ENCODE data around the gene GARNL3. TPM values are rescaled to one million over a fixed set of nuclear protein-coding genes. Genes with fewer than 3 reads are reported as not detected.
A peak's percentile ranks its signal among the peaks of the same experiment; 100 is the strongest.

GARNL3 gene
- total RNA-seq, 1 donor from 2014 or later = 22.9 TPM

DNA sequence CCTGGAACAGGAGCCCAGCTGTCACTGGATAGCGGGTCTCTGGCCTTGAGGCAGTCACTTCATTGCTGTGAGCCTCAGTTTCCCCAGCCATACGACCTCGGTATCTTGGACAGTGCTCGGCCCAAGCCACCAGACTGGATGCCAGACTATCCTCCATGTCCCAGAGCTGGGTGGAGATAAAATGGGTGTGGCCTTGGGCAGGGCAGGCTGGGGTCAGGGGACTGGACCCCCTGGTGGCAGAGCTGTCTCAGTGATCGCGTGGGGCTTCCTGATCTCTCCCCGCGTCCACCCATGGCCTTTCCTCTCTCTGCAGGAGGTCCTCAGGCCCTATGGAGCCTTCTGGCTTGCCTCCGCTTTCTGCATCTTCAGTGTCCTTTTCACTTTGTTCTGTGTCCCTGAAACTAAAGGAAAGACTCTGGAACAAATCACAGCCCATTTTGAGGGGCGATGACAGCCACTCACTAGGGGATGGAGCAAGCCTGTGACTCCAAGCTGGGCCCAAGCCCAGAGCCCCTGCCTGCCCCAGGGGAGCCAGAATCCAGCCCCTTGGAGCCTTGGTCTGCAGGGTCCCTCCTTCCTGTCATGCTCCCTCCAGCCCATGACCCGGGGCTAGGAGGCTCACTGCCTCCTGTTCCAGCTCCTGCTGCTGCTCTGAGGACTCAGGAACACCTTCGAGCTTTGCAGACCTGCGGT, 142.4 kb downstream of the GARNL3 start:
- Histone ChIP-seq H3K4me3 (peak overlapping the region; percentile 22), H3K36me3 (peaks cover 42% of the 10 kb centered on the region), H3K27me3 (ENCODE audit: low read depth) (no peaks in the 10 kb centered on the region), H3K27ac (replicated peaks) (peak overlapping the region; percentile 79), H3K4me1 (peaks cover 21% of the 10 kb centered on the region), H3K9me3 (replicated peaks) (no peaks in the 10 kb centered on the region)
- no peak for DNase-seq
- TF ChIP-seq, protein P1, sequence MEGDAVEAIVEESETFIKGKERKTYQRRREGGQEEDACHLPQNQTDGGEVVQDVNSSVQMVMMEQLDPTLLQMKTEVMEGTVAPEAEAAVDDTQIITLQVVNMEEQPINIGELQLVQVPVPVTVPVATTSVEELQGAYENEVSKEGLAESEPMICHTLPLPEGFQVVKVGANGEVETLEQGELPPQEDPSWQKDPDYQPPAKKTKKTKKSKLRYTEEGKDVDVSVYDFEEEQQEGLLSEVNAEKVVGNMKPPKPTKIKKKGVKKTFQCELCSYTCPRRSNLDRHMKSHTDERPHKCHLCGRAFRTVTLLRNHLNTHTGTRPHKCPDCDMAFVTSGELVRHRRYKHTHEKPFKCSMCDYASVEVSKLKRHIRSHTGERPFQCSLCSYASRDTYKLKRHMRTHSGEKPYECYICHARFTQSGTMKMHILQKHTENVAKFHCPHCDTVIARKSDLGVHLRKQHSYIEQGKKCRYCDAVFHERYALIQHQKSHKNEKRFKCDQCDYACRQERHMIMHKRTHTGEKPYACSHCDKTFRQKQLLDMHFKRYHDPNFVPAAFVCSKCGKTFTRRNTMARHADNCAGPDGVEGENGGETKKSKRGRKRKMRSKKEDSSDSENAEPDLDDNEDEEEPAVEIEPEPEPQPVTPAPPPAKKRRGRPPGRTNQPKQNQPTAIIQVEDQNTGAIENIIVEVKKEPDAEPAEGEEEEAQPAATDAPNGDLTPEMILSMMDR (IDR thresholded peaks at IDR 0.05; ENCODE audit: borderline replicate concordance) = no peak
- intact Hi-C loops (cut with micrococcal nuclease) = no loop called here

DNA sequence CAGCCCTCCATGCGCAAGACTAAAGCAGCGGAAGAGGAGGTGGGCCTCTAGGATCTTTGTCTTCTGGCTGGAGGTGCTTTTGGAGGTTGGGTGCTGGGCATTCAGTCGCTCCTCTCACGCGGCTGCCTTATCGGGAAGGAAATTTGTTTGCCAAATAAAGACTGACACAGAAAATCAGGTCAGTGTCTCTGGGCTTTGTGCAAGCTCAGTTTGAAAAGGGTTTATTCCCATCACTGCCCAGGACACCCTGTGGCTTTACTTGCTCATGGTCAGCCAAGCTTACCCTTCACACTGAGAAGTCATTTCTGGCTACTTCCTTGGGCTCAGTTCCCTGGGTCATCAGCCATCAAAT, 142.9 kb downstream of the GARNL3 start:
- H3K4me3 ChIP-seq = peak overlapping the region; percentile 22
- no peak for DNase-seq
- peak overlapping the region; percentile 79 for H3K27ac ChIP-seq (replicated peaks)
- H3K27me3 ChIP-seq (ENCODE audit: low read depth) = no peaks in the 10 kb centered on the region
- intact Hi-C loops (cut with micrococcal nuclease) = no loop called here
- TF ChIP-seq, protein P1 (IDR thresholded peaks at IDR 0.05; ENCODE audit: borderline replicate concordance) = no peak
- H3K4me1 ChIP-seq = peaks cover 21% of the 10 kb centered on the region
- peaks cover 37% of the 10 kb centered on the region for H3K36me3 ChIP-seq
- H3K9me3 ChIP-seq (replicated peaks) = no peaks in the 10 kb centered on the region

DNA sequence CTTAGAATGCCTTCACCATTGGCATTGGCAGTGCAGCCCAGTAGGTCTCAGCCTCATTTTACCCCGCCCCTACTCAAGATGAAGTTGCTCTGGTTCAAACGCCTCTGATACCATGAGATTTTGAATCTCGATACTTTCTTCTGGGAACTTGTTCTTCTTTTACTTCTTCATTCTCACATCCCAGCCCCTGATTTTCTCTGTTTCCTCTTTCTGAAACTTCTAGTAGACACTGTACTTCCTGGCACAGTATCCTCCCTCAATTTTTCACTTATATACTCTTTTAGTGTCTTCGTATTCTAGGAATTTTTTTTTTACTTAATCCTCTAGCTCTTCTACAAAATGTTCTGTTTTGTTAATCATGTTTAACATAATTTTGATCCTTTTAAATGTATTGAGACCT, 146.5 kb downstream of the GARNL3 start:
- Histone ChIP-seq H3K4me1 (peaks cover 19% of the 10 kb centered on the region), H3K27me3 (ENCODE audit: low read depth) (no peaks in the 10 kb centered on the region), H3K27ac (replicated peaks) (peak overlapping the region; percentile 34), H3K36me3 (peaks cover 6% of the 10 kb centered on the region), H3K9me3 (replicated peaks) (no peaks in the 10 kb centered on the region), H3K4me3 (no peak overlapping the region)
- TF ChIP-seq, protein P1 (IDR thresholded peaks at IDR 0.05; ENCODE audit: borderline replicate concordance) = no peak
- no peak for DNase-seq
- intact Hi-C loops (cut with micrococcal nuclease) = no loop called here

DNA sequence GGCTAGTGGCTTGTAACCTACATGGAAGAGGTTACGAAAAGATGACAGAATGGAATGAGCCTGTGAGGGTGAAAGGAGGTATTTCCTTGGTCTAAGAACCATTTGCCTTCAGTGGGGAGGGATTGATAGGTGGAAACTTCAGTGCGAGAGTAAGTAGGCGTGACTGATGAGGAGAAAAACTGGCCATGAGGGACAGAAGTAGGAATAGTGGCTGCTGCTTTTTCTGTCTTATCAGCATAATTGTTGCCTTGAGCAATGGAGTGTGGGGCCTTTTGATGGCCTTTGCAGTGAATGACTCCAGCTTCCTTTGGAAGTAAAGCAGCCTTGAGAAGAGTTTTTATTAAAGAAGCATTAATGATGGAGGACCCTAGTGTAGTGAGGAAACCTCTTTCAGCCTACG, 150.6 kb downstream of the GARNL3 start:
- Histone ChIP-seq H3K36me3 (no peaks in the 10 kb centered on the region), H3K4me3 (no peak overlapping the region), H3K27ac (replicated peaks) (no peak overlapping the region), H3K4me1 (no peaks in the 10 kb centered on the region), H3K27me3 (ENCODE audit: low read depth) (no peaks in the 10 kb centered on the region), H3K9me3 (replicated peaks) (no peaks in the 10 kb centered on the region)
- no peak for DNase-seq
- intact Hi-C loops (cut with micrococcal nuclease) = no loop called here
- TF ChIP-seq, protein P1 (IDR thresholded peaks at IDR 0.05; ENCODE audit: borderline replicate concordance) = no peak

DNA sequence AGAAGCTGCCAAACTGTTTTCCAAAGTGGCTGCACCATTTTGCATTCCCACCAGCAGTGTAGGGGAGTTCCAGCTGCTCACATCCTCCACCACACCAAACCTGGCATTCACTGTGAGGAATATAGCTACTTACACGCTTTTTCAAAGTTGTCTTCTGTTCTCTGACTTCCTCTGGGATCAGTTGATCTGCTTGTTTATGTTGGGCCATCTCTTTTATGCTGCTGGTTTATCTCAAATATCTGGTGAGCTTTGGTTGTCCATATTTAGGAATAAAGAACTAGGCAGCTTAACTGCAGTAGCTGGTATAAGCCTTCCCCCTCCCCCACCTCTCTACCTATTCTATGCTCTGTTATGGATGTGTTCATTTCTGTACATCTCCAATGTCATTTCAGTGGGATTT, 151.1 kb downstream of the GARNL3 start:
- no peak overlapping the region for H3K27ac ChIP-seq (replicated peaks)
- TF ChIP-seq, protein P1 (IDR thresholded peaks at IDR 0.05; ENCODE audit: borderline replicate concordance) = no peak
- intact Hi-C loops (cut with micrococcal nuclease) = no loop called here
- no peaks in the 10 kb centered on the region for H3K36me3 ChIP-seq
- H3K9me3 ChIP-seq (replicated peaks) = no peaks in the 10 kb centered on the region
- DNase-seq = no peak
- no peak overlapping the region for H3K4me3 ChIP-seq
- H3K27me3 ChIP-seq (ENCODE audit: low read depth) = no peaks in the 10 kb centered on the region
- no peaks in the 10 kb centered on the region for H3K4me1 ChIP-seq

Data from left ventricle myocardium inferior (tissue), 1 donor.